ENCODE results near the gene BAD.

BAD gene

GRCh38 chr11:64226507-64227051 is 57.9 kb downstream of the BAD start:
- peak in 1 of 2 donors; percentile 54 for DNase-seq
- Histone ChIP-seq H3K4me1 (peaks cover 0 to 50% (median 40%) of the 10 kb centered on the region in 4 donors), H3K27me3 (no peaks in the 10 kb centered on the region), H3K9me3 (no peaks in the 10 kb centered on the region), H3K4me3 (peak overlapping the region; percentile 86 to 88), H3K27ac (peak overlapping the region; percentile 81 to 95), H3K36me3 (peaks cover 0 to 8% (median 7%) of the 10 kb centered on the region in 3 donors)
- intact Hi-C loops (cut with DNase I; ENCODE audit: low total_unique reads) = loop anchor here (5.0 kb wide), 1 partner anchor 39 kb away; the partner anchor contains the start of gene STIP1
- TF ChIP-seq CTCF (IDR thresholded peaks at IDR 0.05) = no peak

- Histone ChIP-seq H3K27me3 (no peaks in the 10 kb centered on the region), H3K9me3 (no peaks in the 10 kb centered on the region), H3K27ac (peak within 1 kb of the TSS; percentile 81 to 95), H3K4me3 (peak within 1 kb of the TSS; percentile 86 to 88), H3K36me3 (peaks cover 0 to 8% (median 8%) of the 10 kb centered on the region in 3 donors), H3K4me1 (peaks cover 0 to 42% (median 37%) of the 10 kb centered on the region in 4 donors)
- DNase-seq = peak; percentile 86 to 96
- peak in 1 of 2 experiments; percentile 14 for TF ChIP-seq CTCF (IDR thresholded peaks at IDR 0.05)
- intact Hi-C loops (cut with DNase I; ENCODE audit: low total_unique reads) = loop anchor here (5.0 kb wide), 1 partner anchor 39 kb away; the partner anchor contains the start of gene STIP1
Measured at GRCh38 chr11:64225608-64226506, 58.6 kb downstream of the BAD start, which contains the start of the genes NUDT22 and TRPT1. NUDT22 (plus strand) TSS chr11:64226274; CDS start chr11:64226653, 379 bp downstream. TRPT1 (minus strand) TSS chr11:64226186; CDS start chr11:64225860, 326 bp downstream.

GRCh38 chr11:64224891-64225607 is 59.4 kb downstream of the BAD start:
- Histone ChIP-seq H3K9me3 (no peaks in the 10 kb centered on the region), H3K4me1 (peaks cover 0 to 39% (median 36%) of the 10 kb centered on the region in 4 donors), H3K27ac (peak overlapping the region; percentile 81 to 95), H3K4me3 (peak overlapping the region; percentile 86 to 88), H3K27me3 (no peaks in the 10 kb centered on the region), H3K36me3 (peaks cover 0 to 16% (median 8%) of the 10 kb centered on the region in 3 donors)
- intact Hi-C loops (cut with DNase I; ENCODE audit: low total_unique reads) = loop anchor here (5.0 kb wide), 1 partner anchor 38 kb away; the partner anchor contains the start of gene STIP1
- peak in 1 of 2 donors; percentile 18 for DNase-seq
- TF ChIP-seq CTCF (IDR thresholded peaks at IDR 0.05) = no peak

- no peak overlapping the region for H3K27ac ChIP-seq
- peaks cover 0 to 33% (median 30%) of the 10 kb centered on the region in 4 donors for H3K4me1 ChIP-seq
- H3K4me3 ChIP-seq = no peak overlapping the region
- no peak for DNase-seq
- intact Hi-C loops (cut with DNase I; ENCODE audit: low total_unique reads) = no loop called here
- H3K9me3 ChIP-seq = no peaks in the 10 kb centered on the region
- H3K27me3 ChIP-seq = no peaks in the 10 kb centered on the region
- TF ChIP-seq CTCF (IDR thresholded peaks at IDR 0.05) = no peak
- H3K36me3 ChIP-seq = peaks cover 0 to 22% (median 8%) of the 10 kb centered on the region in 3 donors
Measured at GRCh38 chr11:64224151-64224890, 60.1 kb downstream of the BAD start.

Data from tibial artery (tissue), 4 donors.